ENCODE data around the gene TNFRSF19. TPM values are rescaled to one million over a fixed set of nuclear protein-coding genes. Genes with fewer than 3 reads are reported as not detected.
A peak's percentile ranks its signal among the peaks of the same experiment; 100 is the strongest.

Gene TNFRSF19
- total and polyA plus RNA-seq, 4 donors, result 0.27 to 2.8 (median 0.91) TPM

GRCh38 chr13:23715092-23715761, 145.0 kb downstream of the TNFRSF19 start (continued):
- TF ChIP-seq CTCF (IDR thresholded peaks at IDR 0.05; ENCODE audit: low read depth, low read length, missing input control), result no peak
- TF ChIP-seq FOXA2 (IDR thresholded peaks at IDR 0.05), result no peak
- no peak for TF ChIP-seq HNF4A (conservative IDR thresholded peaks at IDR 0.05)
- no peak for TF ChIP-seq TAF1 (conservative IDR thresholded peaks at IDR 0.05)
- TF ChIP-seq, protein P1, sequence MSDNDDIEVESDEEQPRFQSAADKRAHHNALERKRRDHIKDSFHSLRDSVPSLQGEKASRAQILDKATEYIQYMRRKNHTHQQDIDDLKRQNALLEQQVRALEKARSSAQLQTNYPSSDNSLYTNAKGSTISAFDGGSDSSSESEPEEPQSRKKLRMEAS (IDR thresholded peaks at IDR 0.05), result no peak
- no peak for TF ChIP-seq NR2F2 (IDR thresholded peaks at IDR 0.05)

- DNase-seq (ENCODE audit: low spot score), result no peak
Observed at GRCh38 chr13:23715762-23716235, 145.6 kb downstream of the TNFRSF19 start.

GRCh38 chr13:23716401-23716800, 146.2 kb downstream of the TNFRSF19 start:
- no peak overlapping the region for H3K4me3 ChIP-seq (ENCODE audit: low read depth in 1 of 3, low read length in 3 of 3)
- no peak for DNase-seq (ENCODE audit: low spot score)
- no peaks in the 10 kb centered on the region for H3K27me3 ChIP-seq (ENCODE audit: control insufficient read depth in 4 of 4, insufficient read depth in 4 of 4, low read length in 3 of 4)
- TF ChIP-seq SP1 (IDR thresholded peaks at IDR 0.05) (no peak), HNF4A (conservative IDR thresholded peaks at IDR 0.05) (no peak), FOXA1 (IDR thresholded peaks at IDR 0.05) (no peak), CTCF (IDR thresholded peaks at IDR 0.05; ENCODE audit: low read depth, low read length, missing input control) (no peak)
- no peaks in the 10 kb centered on the region for H3K4me1 ChIP-seq (ENCODE audit: control insufficient read depth in 4 of 4, insufficient read depth in 4 of 4, low read length in 3 of 4)
- no peak overlapping the region for H3K9ac ChIP-seq (ENCODE audit: low read depth in 1 of 2, low read length in 2 of 2)
- no peaks in the 10 kb centered on the region for H3K36me3 ChIP-seq (ENCODE audit: control insufficient read depth in 4 of 4, insufficient read depth in 3 of 4, low read depth in 1 of 4, low read length in 3 of 4)
- H3K27ac ChIP-seq (ENCODE audit: low read depth in 1 of 2, low read length in 2 of 2), result no peak overlapping the region
- 92% methylated on average over 2 of the region's 2 CpGs for WGBS
- H3K9me3 ChIP-seq (ENCODE audit: control insufficient read depth in 4 of 4, low read length in 3 of 4), result no peaks in the 10 kb centered on the region

More at GRCh38 chr13:23715762-23716235, 145.6 kb downstream of the TNFRSF19 start:
- H3K27me3 ChIP-seq (ENCODE audit: control insufficient read depth in 4 of 4, insufficient read depth in 4 of 4, low read length in 3 of 4), result no peaks in the 10 kb centered on the region
- peak in 1 of 2 donors; percentile 38 for TF ChIP-seq RAD21 (IDR thresholded peaks at IDR 0.05)
- TF ChIP-seq, protein P1 (IDR thresholded peaks at IDR 0.05), result no peak
- TF ChIP-seq RXRA (IDR thresholded peaks at IDR 0.05), result no peak
- no peak for TF ChIP-seq ATF3 (IDR thresholded peaks at IDR 0.05)
- TF ChIP-seq TAF1 (conservative IDR thresholded peaks at IDR 0.05), result no peak
- 89% methylated on average over 11 of the region's 11 CpGs for WGBS
- H3K4me3 ChIP-seq (ENCODE audit: low read depth in 1 of 3, low read length in 3 of 3), result no peak overlapping the region
- H3K4me1 ChIP-seq (ENCODE audit: control insufficient read depth in 4 of 4, insufficient read depth in 4 of 4, low read length in 3 of 4), result no peaks in the 10 kb centered on the region
- no peaks in the 10 kb centered on the region for H3K36me3 ChIP-seq (ENCODE audit: control insufficient read depth in 4 of 4, insufficient read depth in 3 of 4, low read depth in 1 of 4, low read length in 3 of 4)
- H3K9ac ChIP-seq (ENCODE audit: low read depth in 1 of 2, low read length in 2 of 2), result no peak overlapping the region
- no peak overlapping the region for H3K27ac ChIP-seq (ENCODE audit: low read depth in 1 of 2, low read length in 2 of 2)
- H3K9me3 ChIP-seq (ENCODE audit: control insufficient read depth in 4 of 4, low read length in 3 of 4), result no peaks in the 10 kb centered on the region

Data from liver (tissue), 9 donors.